Stimulated activated CD4-positive, alpha-beta T cell treated with anti-CD3 and anti-CD28 coated beads, Interleukin-1b, Interleukin-23, amount 100 ng/mL, for 1 hour (primary cell): ENCODE measurements around the gene RANBP1.

ENCODE experiments used
- DNase-seq, 2 donors: peaks; one replicate each; pipeline ENCODE4 v3.0.0-alpha.2; 2020; ENCODE audit warnings: low read depth in 2 of 2

Gene RANBP1

GRCh38 chr22:20088263-20088648, 27.6 kb upstream of the RANBP1 start:
- DNase-seq: no peak

GRCh38 chr22:20089226-20089976, 26.5 kb upstream of the RANBP1 start:
- no peak for DNase-seq

- no peak for DNase-seq
These were observed 25.8 kb upstream of the RANBP1 start for GRCh38 chr22:20089977-20090729.

GRCh38 chr22:20090730-20091240, 25.1 kb upstream of the RANBP1 start:
- DNase-seq: no peak

GRCh38 chr22:20091690-20092476, 24.0 kb upstream of the RANBP1 start:
- DNase-seq: no peak

- no peak for DNase-seq
These were observed 23.4 kb upstream of the RANBP1 start for GRCh38 chr22:20092477-20092854.

GRCh38 chr22:20093418-20094196, 22.3 kb upstream of the RANBP1 start:
- no peak for DNase-seq

- DNase-seq: no peak
These were observed 21.6 kb upstream of the RANBP1 start for GRCh38 chr22:20094197-20094807.

- DNase-seq: no peak
These were observed 20.4 kb upstream of the RANBP1 start for GRCh38 chr22:20095521-20095920.

- no peak for DNase-seq
These were observed 19.1 kb upstream of the RANBP1 start for GRCh38 chr22:20096574-20097420.

GRCh38 chr22:20099099-20099711, 16.7 kb upstream of the RANBP1 start:
- DNase-seq: no peak

- no peak for DNase-seq
These were observed 14.3 kb upstream of the RANBP1 start for GRCh38 chr22:20101638-20102037.

GRCh38 chr22:20102203-20102780, 13.6 kb upstream of the RANBP1 start:
- DNase-seq: no peak

- no peak for DNase-seq
These were observed 10.3 kb upstream of the RANBP1 start for GRCh38 chr22:20105456-20106204.

- no peak for DNase-seq
These were observed 9.6 kb upstream of the RANBP1 start for GRCh38 chr22:20106205-20106848.

- no peak for DNase-seq
These were observed 9.1 kb upstream of the RANBP1 start for GRCh38 chr22:20106849-20107237.

- DNase-seq: no peak
These were observed 8.4 kb upstream of the RANBP1 start for GRCh38 chr22:20107471-20107901.
